HFF-Myc (cell line): Measurements from ENCODE around the gene SLC1A5.

ENCODE experiments used
- DNase-seq: peaks from one replicate; pipeline ENCODE4 v3.0.0-alpha.2; 2011; ENCODE audit warnings: low read depth; ENCODE audit errors: extremely low read depth
- H3K4me3 ChIP-seq: replicated peaks from 2 replicates; pipeline ENCODE4 v1.5.1; 2011; ENCODE audit warnings: low read depth, mild to moderate bottlenecking, control low read depth, low read length
- TF ChIP-seq, protein P1 (sequence below): IDR thresholded peaks from 2 replicates; pipeline ENCODE4 v1.5.1; 2012; ENCODE audit warnings: mild to moderate bottlenecking, low read depth, low read length, control low read depth; ENCODE audit errors: missing control alignments

The SLC1A5 gene

GRCh38 chr19:46788262-46788967 is at the start of gene SLC1A5:
Gene SLC1A5 (minus strand): TSS chr19:46788594. CDS start chr19:46787965, 629 bp downstream.
- peak; percentile 92 for DNase-seq
- H3K4me3 ChIP-seq, result peak within 1 kb of the TSS; percentile 95
- TF ChIP-seq, protein P1, sequence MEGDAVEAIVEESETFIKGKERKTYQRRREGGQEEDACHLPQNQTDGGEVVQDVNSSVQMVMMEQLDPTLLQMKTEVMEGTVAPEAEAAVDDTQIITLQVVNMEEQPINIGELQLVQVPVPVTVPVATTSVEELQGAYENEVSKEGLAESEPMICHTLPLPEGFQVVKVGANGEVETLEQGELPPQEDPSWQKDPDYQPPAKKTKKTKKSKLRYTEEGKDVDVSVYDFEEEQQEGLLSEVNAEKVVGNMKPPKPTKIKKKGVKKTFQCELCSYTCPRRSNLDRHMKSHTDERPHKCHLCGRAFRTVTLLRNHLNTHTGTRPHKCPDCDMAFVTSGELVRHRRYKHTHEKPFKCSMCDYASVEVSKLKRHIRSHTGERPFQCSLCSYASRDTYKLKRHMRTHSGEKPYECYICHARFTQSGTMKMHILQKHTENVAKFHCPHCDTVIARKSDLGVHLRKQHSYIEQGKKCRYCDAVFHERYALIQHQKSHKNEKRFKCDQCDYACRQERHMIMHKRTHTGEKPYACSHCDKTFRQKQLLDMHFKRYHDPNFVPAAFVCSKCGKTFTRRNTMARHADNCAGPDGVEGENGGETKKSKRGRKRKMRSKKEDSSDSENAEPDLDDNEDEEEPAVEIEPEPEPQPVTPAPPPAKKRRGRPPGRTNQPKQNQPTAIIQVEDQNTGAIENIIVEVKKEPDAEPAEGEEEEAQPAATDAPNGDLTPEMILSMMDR, result no peak

GRCh38 chr19:46838160-46838559 is 49.8 kb upstream of the SLC1A5 start:
- H3K4me3 ChIP-seq, result no peak overlapping the region
- no peak for DNase-seq
- TF ChIP-seq, protein P1, result no peak

GRCh38 chr19:46834984-46835383 is 46.6 kb upstream of the SLC1A5 start:
- no peak overlapping the region for H3K4me3 ChIP-seq
- no peak for DNase-seq
- TF ChIP-seq, protein P1, result no peak

DNA sequence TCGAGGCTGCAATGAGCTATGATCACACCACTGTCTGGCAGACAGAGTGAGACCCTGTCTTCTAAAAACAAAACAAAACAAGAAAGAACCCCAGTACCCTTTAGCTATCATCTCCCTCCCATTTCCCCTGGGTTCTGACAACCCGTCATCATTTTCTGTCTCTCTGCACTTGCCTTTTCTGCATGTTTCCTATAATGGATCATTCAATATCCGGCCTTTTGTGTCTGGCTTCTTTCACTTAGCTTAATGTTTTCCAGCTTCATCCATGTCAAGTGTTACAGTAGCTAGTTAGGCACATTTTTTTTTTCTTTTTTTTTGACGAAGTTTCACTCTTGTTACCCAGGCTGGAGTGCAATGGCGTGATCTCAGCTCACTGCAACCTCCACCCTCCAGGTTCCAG is 45.7 kb upstream of the SLC1A5 start:
- no peak overlapping the region for H3K4me3 ChIP-seq
- no peak for DNase-seq
- TF ChIP-seq, protein P1, result no peak

- DNase-seq, result no peak
- H3K4me3 ChIP-seq, result no peak overlapping the region
- TF ChIP-seq, protein P1, result no peak
Observed at GRCh38 chr19:46830864-46831263, 42.5 kb upstream of the SLC1A5 start.

DNA sequence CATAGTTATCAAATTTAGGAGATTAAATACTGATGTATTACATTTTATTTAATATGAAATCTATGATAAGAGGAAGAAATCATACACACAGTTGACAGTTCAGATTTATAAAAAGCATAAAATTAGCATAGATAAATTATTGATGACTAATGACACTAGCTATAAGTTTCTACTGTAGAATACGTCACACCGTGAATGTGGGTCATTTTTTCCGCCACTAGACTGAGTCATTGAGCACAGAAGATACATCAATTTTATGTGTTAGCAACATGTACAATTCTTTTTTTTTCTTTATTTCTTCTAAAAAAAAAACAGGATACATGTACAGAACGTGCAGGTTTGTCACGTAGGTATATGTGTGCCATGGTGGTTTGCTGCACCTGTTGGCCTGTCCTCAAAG is 40.1 kb upstream of the SLC1A5 start:
- DNase-seq, result no peak
- TF ChIP-seq, protein P1, result no peak
- no peak overlapping the region for H3K4me3 ChIP-seq

DNA sequence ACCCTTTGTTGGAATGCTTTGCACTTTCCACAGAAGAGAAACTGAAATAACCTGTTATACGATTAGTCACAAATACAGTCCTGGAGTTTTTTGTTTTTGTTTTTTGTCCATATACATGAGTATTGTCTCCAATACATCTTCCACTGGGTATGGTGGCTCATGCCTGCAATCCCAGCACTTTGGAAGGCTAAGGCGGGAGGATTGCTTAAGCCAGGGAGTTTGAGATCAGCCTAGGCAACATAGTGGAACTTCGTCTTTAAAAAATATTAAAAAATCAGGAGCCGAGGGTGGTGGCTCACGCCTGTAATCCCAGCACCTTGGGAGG is 37.3 kb upstream of the SLC1A5 start:
- no peak for DNase-seq
- no peak overlapping the region for H3K4me3 ChIP-seq
- TF ChIP-seq, protein P1, result no peak
